Dermis blood vessel endothelial cell (primary cell): Measurements from ENCODE around the gene CIB4. TPM values are rescaled to one million over a fixed set of nuclear protein-coding genes. Genes with fewer than 3 reads are reported as not detected.

Experiments used
- DNase-seq: peaks from one replicate; pipeline ENCODE4 v3.0.0; 2010
- total RNA-seq: library from RNA; depleted of rRNA; stranded (reverse); fragments of >200 nt; gene quantifications from 2 replicates; pipeline ENCODE4 v1.2.3, GENCODE V29; 2014

Gene CIB4
- total RNA-seq = not detected in 2 replicates

GRCh38 chr2:26640781-26641564 is at the start of gene CIB4:
CIB4 (minus strand) TSS chr2:26641366; CDS start chr2:26641314, 52 bp downstream.
- no peak for DNase-seq

- no peak for DNase-seq
Measured at GRCh38 chr2:26687801-26688200, 46.6 kb upstream of the CIB4 start.

- no peak for DNase-seq
Measured at GRCh38 chr2:26687328-26687727, 46.2 kb upstream of the CIB4 start.

GRCh38 chr2:26685989-26686839 is 45.0 kb upstream of the CIB4 start:
- peak; percentile 4 for DNase-seq

GRCh38 chr2:26685341-26685740 is 44.2 kb upstream of the CIB4 start:
- DNase-seq = no peak

GRCh38 chr2:26683583-26683982 is 42.4 kb upstream of the CIB4 start:
- DNase-seq = no peak

- DNase-seq = no peak
Measured at GRCh38 chr2:26682155-26682554, 41.0 kb upstream of the CIB4 start.

- DNase-seq = no peak
Measured at GRCh38 chr2:26681656-26682055, 40.5 kb upstream of the CIB4 start.

GRCh38 chr2:26679867-26680266 is 38.7 kb upstream of the CIB4 start:
- DNase-seq = no peak

- DNase-seq = no peak
Measured at GRCh38 chr2:26678035-26678434, 36.9 kb upstream of the CIB4 start.

GRCh38 chr2:26675651-26676255 is 34.6 kb upstream of the CIB4 start:
- DNase-seq = no peak

GRCh38 chr2:26674771-26675170 is 33.6 kb upstream of the CIB4 start:
- DNase-seq = no peak

GRCh38 chr2:26674002-26674751 is 33.0 kb upstream of the CIB4 start:
- DNase-seq = no peak

- DNase-seq = no peak
Measured at GRCh38 chr2:26672818-26673393, 31.7 kb upstream of the CIB4 start.

GRCh38 chr2:26672112-26672817 is 31.1 kb upstream of the CIB4 start:
- no peak for DNase-seq

- no peak for DNase-seq
Measured at GRCh38 chr2:26671691-26672090, 30.5 kb upstream of the CIB4 start.

- DNase-seq = no peak
Measured at GRCh38 chr2:26670931-26671460, 29.8 kb upstream of the CIB4 start.

GRCh38 chr2:26670171-26670570 is 29.0 kb upstream of the CIB4 start:
- DNase-seq = no peak

- no peak for DNase-seq
Measured at GRCh38 chr2:26668856-26669750, 27.9 kb upstream of the CIB4 start.

GRCh38 chr2:26668041-26668440 is 26.9 kb upstream of the CIB4 start:
- no peak for DNase-seq
